ENCODE data around the gene LILRA2. TPM values are rescaled to one million over a fixed set of nuclear protein-coding genes. Genes with fewer than 3 reads are reported as not detected.

LILRA2 gene
- total RNA-seq, 2 experiments from 2014 or later = not detected

Other genes with a start within 250 kb of the LILRA2 start
- not detected for gene LILRA4, start 234.6 kb upstream of the LILRA2 start, total RNA-seq
- 1 to 10 TPM; 4.9 to 5.7 TPM for gene LAIR1, start 208.9 kb upstream of the LILRA2 start, total RNA-seq
- gene TTYH1, start 158.3 kb upstream of the LILRA2 start, total RNA-seq = not detected
- gene LENG8, start 124.6 kb upstream of the LILRA2 start, total RNA-seq = 100 to 1,000 TPM; 163 to 176 TPM
- 1 to 10 TPM; 5.3 to 5.6 TPM for gene LENG9, start 110.0 kb upstream of the LILRA2 start, total RNA-seq
- not detected for gene CDC42EP5, start 100.5 kb upstream of the LILRA2 start, total RNA-seq
- not detected for gene LAIR2, start 71.0 kb upstream of the LILRA2 start, total RNA-seq
- gene LILRA1, start 19.8 kb downstream of the LILRA2 start, total RNA-seq = not detected
- not detected for gene LILRB1, start 56.7 kb downstream of the LILRA2 start, total RNA-seq
- gene LILRB4, start 89.2 kb downstream of the LILRA2 start, total RNA-seq = not detected
- gene KIR3DL3, start 150.7 kb downstream of the LILRA2 start, total RNA-seq = not detected
- gene KIR2DL3, start 164.7 kb downstream of the LILRA2 start, total RNA-seq = not detected
- gene KIR2DL1, start 196.0 kb downstream of the LILRA2 start, total RNA-seq = not detected
- not detected for gene KIR2DL4, start 229.8 kb downstream of the LILRA2 start, total RNA-seq
- gene KIR3DL1, start 242.7 kb downstream of the LILRA2 start, total RNA-seq = not detected